Hematopoietic multipotent progenitor cell treated with erythropoietin and hydrocortisone succinate and interleukin-3 and kit ligand, for 8 days (in vitro differentiated cells): ENCODE results near the gene AP3M1.

Experiments
- DNase-seq: peaks from one replicate; pipeline ENCODE4 v3.0.0-alpha.2; 2015

AP3M1 gene

GRCh38 chr10:74110120-74110519 is 40.5 kb downstream of the AP3M1 start:
- DNase-seq, result no peak

- DNase-seq, result no peak
Observed at GRCh38 chr10:74109452-74109851, 41.2 kb downstream of the AP3M1 start.

- no peak for DNase-seq
Observed at GRCh38 chr10:74107391-74107790, 43.2 kb downstream of the AP3M1 start.

GRCh38 chr10:74104996-74105395 is 45.6 kb downstream of the AP3M1 start:
- DNase-seq, result no peak

GRCh38 chr10:74104480-74104879 is 46.1 kb downstream of the AP3M1 start:
- no peak for DNase-seq

GRCh38 chr10:74103560-74104258 is 46.9 kb downstream of the AP3M1 start:
- DNase-seq, result peak; percentile 52

- no peak for DNase-seq
Observed at GRCh38 chr10:74099836-74100235, 50.8 kb downstream of the AP3M1 start.

- no peak for DNase-seq
Observed at GRCh38 chr10:74099420-74099819, 51.2 kb downstream of the AP3M1 start.

- no peak for DNase-seq
Observed at GRCh38 chr10:74097776-74098175, 52.9 kb downstream of the AP3M1 start.

- no peak for DNase-seq
Observed at GRCh38 chr10:74096777-74097176, 53.9 kb downstream of the AP3M1 start.

GRCh38 chr10:74094231-74094630 is 56.4 kb downstream of the AP3M1 start:
- DNase-seq, result no peak

GRCh38 chr10:74093530-74094164 is 57.0 kb downstream of the AP3M1 start:
- DNase-seq, result no peak

GRCh38 chr10:74092372-74092771 is 58.3 kb downstream of the AP3M1 start:
- no peak for DNase-seq

GRCh38 chr10:74088722-74089121 is 61.9 kb downstream of the AP3M1 start:
- no peak for DNase-seq

GRCh38 chr10:74086317-74086716 is 64.3 kb downstream of the AP3M1 start:
- DNase-seq, result no peak

- DNase-seq, result no peak
Observed at GRCh38 chr10:74084955-74085354, 65.7 kb downstream of the AP3M1 start.

GRCh38 chr10:74083304-74083703 is 67.3 kb downstream of the AP3M1 start:
- no peak for DNase-seq

- DNase-seq, result no peak
Observed at GRCh38 chr10:74081941-74082718, 68.5 kb downstream of the AP3M1 start.

GRCh38 chr10:74081192-74081803 is 69.3 kb downstream of the AP3M1 start:
- DNase-seq, result peak; percentile 77

- no peak for DNase-seq
Observed at GRCh38 chr10:74079936-74080590, 70.6 kb downstream of the AP3M1 start.

- DNase-seq, result no peak
Observed at GRCh38 chr10:74079028-74079935, 71.3 kb downstream of the AP3M1 start.

- DNase-seq, result no peak
Observed at GRCh38 chr10:74078037-74078436, 72.6 kb downstream of the AP3M1 start.
